ENCODE results near the gene KCNK3.
A peak's percentile ranks its signal among the peaks of the same experiment; 100 is the strongest.

The KCNK3 gene

DNA sequence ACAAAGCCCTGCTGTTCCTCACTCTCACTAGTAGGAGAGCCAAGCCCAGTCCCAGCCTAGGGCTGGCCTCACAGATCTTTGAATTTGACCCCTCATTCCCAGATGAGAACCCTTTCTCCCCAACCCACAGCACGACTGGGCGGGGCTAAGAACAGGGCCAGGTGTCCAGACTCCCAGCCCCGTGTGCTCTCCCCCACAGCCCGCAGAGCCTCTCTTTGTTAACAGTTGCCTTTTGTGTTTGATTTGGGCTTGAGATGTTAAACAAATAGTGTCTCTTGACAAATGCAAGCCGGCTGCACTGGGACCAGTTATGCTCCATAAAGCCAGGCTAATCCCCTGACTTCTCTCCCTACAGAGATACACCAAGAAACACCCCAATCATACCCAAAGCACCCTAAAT is 4.7 kb upstream of the KCNK3 start:
- no peak for FAIRE-seq
- DNase-seq (ENCODE audit: low spot score) = no peak

DNA sequence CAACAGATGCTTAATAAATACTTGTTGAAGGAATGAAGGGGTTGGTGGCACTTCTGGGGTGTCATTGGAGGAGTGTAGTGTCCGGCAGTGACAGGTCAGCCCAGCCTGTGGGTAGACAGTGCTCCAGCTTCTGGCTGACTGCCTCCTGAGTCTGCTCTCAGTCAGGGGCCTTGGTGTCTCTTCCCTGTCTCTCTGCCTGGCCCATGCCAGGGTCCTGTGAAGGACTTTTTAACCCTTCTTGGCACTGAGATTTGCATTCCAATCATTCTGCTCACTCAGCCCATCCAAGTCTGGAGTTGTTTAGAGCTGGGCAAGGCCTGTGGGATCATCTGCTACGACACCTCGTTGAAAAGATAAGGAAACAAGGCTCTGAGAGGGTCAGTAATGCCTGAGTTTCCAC is 1.4 kb upstream of the KCNK3 start:
- FAIRE-seq = peak; percentile 72
- DNase-seq (ENCODE audit: low spot score) = peak; percentile 73

DNA sequence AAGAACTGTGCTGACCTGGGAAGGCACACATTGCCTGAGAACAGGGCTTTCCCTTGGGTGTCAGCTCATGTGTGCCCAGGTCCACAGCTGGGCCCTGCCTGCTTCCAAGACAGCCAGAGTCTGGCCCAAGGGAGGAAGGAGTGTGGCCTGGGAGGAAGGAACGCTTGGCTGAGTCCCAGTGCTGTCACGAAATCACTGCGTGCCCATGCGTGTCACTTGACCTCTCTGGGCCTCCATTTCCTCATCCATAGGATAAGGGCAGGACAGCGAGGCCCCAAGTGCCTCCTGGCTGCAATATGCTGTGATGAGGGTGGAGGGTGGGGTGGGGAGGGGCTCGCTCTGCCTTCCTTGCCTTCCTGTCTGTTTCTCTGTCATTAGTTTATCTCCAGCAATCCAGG is 642 bp upstream of the KCNK3 start:
- FAIRE-seq = peak; percentile 83

DNA sequence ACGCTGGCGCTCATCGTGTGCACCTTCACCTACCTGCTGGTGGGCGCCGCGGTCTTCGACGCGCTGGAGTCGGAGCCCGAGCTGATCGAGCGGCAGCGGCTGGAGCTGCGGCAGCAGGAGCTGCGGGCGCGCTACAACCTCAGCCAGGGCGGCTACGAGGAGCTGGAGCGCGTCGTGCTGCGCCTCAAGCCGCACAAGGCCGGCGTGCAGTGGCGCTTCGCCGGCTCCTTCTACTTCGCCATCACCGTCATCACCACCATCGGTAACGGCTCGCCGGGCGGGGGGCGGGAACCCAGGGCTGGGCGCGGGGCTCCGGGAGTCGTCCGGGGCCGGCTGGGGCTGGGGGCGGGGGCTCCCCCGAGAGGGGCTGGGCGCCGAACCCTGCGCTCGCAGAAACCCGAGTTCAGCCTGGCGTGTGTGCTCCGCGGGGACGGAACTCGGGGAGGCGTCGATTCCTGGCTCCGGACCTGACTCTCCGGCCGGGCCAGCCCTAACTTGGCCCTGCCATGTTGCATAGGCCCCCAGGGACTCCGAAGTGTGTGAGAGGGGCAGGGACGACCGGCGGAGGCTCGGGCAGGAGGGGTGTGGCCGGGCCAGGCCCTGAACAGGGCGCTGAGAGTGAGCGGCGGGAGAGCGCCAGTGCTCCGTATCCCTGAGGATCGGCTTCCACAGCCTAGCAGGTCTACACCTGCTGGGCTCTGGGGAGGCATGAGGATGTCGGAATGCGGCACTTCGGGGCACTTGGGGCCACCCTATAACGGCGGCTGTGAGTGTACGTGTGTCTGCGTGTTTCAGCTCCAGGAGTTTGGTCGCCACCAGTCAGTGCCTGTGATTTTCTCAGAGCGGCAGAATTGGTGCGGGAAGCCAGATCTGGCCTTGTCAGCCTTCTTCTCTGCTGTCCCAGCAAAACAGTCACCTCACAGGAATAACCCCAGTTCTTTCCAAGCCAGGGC is 651 bp downstream of the KCNK3 start:
- FAIRE-seq (no peak), DNase-seq (ENCODE audit: low spot score) (no peak)

More for the DNA sequence above, 642 bp upstream of the KCNK3 start:
- peak; percentile 84 for DNase-seq (ENCODE audit: low spot score)

DNA sequence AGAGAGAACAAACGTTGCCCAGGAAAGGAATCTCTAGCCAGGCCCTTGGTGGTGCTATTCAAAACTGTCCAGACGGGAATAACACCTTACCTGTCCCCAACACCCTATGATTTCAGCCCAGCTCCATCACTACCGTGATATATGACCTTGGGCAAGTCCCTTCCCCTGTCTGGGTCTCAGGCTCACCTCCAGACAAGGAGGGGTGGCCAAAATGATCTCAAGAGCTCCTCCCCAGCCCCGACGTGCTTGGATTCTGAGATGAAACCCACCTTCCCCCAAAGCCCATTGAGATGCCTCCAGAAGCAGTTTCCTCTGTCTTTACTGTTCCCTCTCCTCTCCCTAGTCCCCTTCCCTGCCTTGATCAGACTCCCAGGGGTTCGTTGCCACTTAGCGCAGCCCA is 1.5 kb downstream of the KCNK3 start:
- no peak for DNase-seq (ENCODE audit: low spot score)
- no peak for FAIRE-seq

DNA sequence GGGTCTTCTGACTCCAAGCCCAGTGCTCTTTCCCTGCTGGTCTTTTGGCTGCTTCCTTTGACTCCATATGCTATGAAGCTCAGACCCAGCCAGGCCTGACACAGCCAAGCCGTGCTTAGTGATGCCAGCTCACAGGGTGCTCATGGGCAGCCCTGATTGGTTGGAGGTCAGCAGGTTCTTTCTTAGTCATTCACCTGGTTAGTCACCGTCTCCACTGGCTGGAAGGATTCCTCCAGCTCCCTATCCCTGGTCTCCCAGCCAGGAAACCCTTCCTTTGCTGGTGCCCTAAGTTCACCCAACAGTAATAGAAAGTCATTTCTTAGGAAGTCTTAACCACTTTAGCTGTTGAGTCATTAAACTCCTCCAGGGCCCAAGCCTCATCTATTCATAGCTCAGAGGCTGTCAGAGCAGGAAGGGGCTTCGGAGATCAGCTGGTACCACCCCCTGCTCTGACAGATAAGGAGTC is 3.9 kb downstream of the KCNK3 start:
- FAIRE-seq = peak; percentile 99
- peak; percentile 99 for DNase-seq (ENCODE audit: low spot score)

DNA sequence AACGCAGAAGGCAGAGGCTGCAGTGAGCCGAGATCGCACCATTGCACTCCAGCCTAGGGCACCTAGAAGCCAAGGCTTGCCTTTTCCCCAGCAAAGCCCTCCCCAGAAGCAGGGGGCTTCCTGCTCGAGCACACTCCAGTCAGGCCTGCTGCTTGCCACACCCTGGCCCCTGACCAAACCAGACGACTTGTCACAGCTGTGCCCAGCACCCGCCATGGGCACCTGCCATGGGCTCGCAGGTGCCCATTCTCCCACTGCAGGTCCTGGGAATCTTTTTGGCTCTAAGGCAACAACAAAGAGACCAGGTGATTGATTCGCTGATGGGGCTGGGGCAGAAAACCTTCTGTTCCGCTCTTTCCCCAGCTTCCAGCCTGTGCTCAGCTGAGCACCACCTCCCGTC is 4.9 kb downstream of the KCNK3 start:
- DNase-seq (ENCODE audit: low spot score) = no peak
- FAIRE-seq = no peak

DNA sequence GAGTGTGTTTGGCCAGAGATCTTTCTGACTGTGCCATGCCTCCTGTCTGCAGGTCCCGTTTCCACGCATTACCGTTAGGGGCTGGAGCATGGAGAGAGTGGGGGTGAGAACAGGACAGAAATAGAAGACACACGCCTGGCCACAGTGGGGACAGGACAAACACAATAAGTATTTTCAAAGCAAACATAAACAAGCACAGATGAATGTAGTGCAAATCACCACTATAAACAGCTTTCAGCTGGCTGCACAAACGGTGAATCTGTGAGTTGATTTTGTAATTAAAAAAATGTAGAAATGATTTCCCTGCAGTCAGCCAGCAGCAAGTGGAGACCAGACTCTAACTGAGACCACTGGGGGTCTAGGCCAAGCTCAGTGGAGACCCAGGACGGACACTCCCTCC is 6.8 kb downstream of the KCNK3 start:
- no peak for FAIRE-seq
- no peak for DNase-seq (ENCODE audit: low spot score)

DNA sequence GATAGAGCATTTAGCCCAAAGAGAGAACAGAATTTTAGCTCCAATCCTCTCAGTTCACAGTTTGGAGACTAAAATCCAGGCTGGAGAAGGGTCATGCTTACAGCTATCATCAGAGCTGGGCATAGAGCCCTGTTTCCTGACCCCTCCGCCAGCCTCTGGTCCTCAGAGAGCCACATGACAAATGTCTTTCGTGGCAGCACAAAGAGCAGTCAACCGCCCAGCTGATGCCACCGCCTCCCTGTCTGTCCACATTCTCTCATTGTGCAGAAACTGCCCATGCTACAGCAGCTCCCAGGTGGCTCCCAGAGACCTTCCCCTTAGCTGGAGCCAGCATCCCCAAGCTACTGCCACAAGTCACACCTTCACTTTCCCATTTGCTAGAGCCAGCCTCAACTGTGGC is 7.6 kb downstream of the KCNK3 start:
- DNase-seq (ENCODE audit: low spot score) = no peak
- no peak for FAIRE-seq

DNA sequence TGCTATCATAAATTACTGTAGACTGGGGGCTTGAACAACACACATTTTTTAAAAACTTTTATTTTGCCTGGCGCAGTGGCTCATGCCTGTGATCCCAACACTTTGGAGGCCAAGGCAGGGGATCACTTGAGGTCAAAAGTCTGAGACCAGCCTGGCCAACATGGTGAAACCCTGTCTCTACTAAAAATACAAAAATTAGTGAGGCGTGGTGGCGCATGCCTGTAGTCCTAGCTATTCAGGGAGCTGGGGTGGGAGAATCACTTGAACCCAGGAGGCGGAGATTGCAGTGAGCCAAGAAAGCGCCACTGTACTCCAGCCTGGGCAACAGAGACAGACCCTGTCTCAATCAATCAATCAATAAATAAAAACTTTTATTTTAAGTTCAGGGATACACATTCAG is 9.1 kb downstream of the KCNK3 start:
- no peak for FAIRE-seq
- DNase-seq (ENCODE audit: low spot score) = no peak

DNA sequence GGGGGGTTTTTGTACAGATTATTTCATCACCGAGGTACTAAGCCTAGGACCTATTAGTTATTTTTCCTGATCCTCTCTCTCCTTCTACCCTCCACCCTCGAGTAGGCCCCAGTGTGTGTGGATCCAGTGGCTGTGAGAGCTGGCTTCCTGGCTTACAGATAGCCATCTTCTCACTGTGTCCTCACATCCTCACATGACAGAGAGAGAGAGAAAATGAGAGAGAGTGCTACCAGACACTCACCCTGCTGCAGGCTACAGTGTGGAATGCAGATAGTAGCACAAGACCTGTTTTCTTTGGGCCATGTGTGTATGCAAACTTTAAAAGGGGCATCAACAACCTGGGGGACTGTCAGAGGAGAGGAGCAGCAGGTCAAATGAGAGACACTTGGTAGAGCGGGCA is 9.5 kb downstream of the KCNK3 start:
- FAIRE-seq (no peak), DNase-seq (ENCODE audit: low spot score) (no peak)

DNA sequence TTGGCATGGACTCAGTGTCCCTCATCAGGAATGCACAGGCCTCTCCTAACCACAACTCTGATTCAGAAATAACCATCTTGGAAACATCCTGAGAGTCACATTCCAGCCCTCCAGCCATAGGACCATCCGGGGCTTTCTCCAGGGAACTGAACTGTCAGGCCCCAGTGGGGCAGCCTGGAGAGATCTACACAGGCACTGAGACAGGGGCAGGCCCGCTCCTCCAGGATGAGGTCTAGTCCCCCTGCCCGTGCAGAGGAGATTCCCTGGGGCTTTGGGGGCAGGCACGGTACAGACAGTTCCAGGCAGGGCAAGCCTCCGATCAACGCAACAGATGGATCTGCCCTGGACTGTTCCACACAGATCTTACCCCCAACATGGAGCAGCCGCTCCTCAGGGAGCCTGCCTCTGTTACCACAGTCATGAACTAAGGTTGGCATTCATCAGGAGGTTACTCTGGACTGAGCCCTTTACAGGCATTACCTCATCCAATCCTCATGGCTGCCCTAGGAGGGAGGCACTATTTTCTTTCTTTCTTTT is 12.0 kb downstream of the KCNK3 start:
- FAIRE-seq = peak; percentile 50
- peak; percentile 63 for DNase-seq (ENCODE audit: low spot score)

DNA sequence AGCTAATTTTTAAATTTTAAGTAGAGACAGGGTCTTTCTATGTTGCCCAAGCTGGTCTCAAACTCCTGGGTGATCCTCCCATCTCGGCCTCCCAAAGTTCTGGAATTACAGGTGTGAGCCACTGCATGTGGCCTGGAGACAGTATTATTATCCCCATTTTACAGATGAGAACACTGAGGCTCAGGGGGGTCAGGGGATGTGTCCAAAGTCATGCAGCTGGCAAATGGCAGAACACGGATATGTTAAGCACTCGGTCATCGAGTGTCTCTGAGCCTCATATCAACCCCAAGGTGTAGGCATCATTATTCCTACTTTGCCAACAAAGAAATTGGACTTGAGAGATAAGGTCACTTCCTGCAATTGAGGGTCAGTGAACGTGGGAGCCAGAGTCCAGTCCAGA is 12.6 kb downstream of the KCNK3 start:
- FAIRE-seq (no peak), DNase-seq (ENCODE audit: low spot score) (no peak)

DNA sequence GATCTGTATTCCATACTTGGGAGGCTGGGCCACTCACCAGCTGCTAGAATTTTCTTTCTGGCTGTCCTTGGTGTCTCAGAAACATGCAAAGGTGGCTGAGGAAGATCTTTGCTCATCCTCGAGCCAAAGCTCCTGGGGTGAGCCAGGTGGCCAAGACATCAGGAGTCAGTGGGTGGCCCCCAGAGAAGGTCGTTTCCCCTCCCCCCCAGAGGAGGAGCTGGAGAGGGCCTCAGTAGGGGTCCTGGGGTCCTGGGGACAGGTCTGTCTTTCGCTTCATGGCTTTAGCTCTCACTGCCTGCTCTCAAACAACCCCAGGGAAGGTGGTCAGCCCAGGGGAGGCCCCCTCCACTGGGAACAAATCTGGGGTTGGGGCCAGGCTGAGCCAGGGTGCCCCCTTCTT is 13.6 kb downstream of the KCNK3 start:
- FAIRE-seq = no peak
- DNase-seq (ENCODE audit: low spot score) = no peak

DNA sequence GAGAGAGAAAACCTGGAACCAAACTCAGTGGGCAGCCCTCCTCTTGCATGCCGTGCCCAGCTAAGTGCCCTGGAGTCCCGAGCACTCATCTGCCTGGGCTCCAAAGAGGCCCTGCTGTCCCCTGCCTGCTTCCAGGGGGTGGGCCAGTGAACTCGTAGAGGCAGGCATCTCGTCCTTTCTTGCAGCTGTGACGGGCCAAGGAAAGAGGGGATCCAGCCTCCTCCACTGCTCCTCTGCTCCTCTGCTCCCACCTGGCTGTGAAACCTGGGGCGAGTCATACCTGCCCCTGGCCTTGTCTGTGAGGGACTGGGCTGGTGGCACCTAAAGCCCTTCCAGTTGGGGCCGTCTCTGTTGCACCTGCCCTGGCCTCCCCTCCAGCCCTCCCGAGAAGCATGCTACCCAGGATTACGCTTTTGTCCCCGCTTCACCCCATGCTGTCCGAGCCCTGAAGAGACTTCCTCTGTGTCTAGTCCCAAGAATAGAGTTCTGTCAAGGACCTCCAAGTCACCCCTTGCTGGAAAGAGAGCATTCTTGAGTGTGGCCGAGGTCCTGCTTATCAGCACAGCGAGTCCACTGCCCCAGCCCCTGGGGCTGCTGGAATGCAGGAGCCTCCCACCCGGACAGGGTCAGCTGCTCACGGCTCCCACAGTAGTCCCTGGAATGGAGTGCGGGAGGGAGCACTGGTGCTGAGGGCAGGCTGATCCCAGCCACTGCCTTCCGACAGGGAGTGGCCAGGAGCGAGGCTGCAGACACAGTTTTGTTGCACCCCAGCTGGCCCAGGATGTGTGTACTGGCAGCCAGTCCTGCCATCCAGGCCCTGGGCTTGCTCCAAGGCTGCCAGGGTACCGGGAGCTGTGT is 14.3 kb downstream of the KCNK3 start:
- no peak for DNase-seq (ENCODE audit: low spot score)
- no peak for FAIRE-seq

DNA sequence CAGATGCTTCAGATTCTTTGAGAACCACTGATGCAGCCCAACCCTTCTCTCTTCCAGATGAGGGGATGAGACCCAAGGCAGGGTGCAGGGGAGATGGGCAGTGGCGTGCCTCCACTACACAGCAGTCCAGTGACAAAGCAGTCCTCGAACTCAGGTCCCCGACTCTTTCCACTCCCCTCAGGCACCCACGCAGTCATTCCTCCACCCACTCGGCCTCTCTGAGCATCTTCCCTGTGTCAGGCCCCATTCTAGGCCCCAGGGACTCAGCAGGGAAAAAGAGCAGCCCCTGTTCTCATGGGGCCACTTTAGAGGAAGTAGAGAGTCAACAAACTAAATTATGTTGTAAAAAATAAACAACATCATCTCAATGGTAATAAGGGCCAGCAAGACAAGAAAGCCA is 15.2 kb downstream of the KCNK3 start:
- no peak for DNase-seq (ENCODE audit: low spot score)
- FAIRE-seq = no peak

DNA sequence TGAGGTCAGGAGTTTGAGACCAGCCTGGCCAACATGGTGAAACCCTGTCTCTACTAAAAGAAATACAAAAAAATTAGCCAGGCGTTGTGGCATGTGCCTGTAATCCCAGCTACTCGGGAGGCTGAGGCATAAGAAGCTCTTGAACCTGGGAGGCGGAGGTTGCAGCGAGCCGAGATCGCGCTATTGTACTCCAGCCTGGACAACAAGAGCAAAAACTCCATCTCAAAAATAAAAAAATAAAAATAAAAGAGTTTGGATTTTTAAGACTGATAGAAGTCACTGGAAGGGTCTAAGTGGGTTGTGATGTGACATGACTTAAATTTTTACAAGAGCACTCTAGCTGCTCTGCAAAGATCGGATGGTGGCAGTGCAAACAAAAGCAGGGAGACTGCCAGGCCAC is 15.9 kb downstream of the KCNK3 start:
- FAIRE-seq (no peak), DNase-seq (ENCODE audit: low spot score) (no peak)

DNA sequence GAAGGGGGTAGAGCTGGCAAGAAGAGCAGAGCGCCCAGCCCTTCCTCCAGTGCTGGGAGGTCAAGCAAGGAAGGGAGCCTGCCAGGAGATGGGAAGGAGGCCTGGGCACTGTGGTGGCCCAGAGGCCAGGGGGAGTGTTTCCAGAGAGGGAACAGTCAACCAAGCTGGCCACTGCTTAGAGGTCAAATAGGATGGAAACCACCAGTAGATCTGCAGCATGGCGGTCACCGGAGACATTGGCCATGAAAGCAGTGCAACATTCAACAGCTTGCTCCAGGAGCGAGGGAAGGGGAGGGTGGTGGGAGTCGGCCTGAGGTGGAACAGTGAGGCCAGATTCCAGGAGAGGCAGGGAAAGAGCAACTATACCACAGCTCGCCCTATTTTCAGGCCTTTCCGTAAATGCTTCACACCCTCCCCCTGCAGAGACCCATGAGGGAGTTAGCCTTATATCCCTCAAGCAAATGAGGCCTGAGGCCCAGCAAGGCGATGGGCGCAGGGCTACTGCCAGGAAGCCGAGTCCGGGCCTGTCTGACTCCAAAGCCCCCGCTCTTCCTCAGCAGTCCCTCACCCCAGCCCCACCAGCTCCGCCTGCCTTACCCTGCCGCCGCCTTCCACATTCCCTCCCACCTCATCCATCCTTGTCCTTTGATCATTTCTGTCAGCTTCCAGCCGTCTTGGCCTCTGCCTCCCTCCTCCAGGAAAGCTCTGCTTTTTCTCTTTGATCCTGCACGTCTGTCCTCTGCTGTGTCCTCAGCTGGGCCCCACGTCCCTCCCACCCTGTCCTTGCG is 17.0 kb downstream of the KCNK3 start:
- DNase-seq (ENCODE audit: low spot score) = no peak
- no peak for FAIRE-seq

DNA sequence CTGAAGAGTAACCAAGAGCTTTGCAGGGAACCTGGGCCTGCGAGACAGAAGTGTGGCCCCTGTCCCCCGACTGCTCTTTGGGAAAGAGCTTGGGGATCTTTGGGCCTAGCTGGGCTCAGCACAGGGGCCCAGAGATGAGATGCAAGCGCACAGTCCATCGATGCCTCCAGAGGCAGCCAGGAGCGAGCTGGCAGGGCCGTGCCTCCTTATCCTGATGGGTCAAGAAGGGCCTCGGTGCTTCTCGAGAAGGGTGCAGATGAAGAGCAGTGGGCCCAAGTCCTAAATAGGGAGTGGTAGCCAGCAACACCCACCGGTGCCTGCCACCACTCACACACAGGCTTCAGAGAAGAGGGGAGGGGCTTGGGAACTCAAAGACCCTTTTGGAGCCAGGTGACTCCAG is 17.6 kb downstream of the KCNK3 start:
- DNase-seq (ENCODE audit: low spot score) (no peak), FAIRE-seq (no peak)

DNA sequence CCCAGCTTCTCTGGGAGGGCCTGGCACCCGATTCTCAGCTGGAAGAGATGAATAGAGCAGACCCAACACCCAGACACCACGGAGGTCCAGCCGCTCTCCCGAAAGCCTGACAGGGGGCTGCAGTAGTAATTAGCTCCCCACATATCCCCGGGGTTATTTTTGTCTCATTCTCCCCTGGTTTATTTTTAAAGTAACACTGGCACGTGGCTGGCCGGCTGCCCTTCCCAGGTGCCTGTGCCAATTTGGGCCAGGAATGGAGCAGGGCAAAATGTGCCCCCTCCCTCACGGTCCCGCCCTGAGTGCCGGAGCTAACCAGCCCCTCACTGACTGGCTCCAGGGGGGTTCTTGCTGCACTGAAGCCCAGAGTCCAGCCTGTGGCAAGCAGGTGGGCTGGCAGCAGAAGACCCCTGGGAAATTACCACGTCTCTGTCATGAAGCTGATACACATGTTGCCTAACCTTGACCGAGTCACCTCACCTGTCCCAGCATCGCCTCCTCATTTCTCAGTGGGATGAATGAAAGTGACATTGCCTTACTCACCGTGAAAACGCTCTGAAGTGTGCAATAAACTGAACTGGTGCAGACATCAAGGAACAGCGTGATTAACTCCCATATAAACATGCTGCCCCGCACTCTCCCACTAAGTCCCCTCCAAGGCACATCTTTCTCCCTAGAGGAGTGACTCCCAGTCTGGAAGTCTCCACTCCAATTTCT is 18.4 kb downstream of the KCNK3 start:
- DNase-seq (ENCODE audit: low spot score) = no peak
- FAIRE-seq = no peak

Data from RCC 7860 (cell line).